Fibroblast of the aortic adventitia (primary cell): ENCODE data around the gene MRPS5. TPM values are rescaled to one million over a fixed set of nuclear protein-coding genes. Genes with fewer than 3 reads are reported as not detected.

Source experiments
- DNase-seq: peaks from one replicate; pipeline ENCODE4 v3.0.0-alpha.2; 2010; ENCODE audit warnings: low read depth
- H3K4me3 ChIP-seq: 2 replicates; pipeline ENCODE4 v1.5.1; 2011; ENCODE audit warnings: low read depth, mild to moderate bottlenecking, control low read depth, low read length, moderate library complexity
- CTCF ChIP-seq: IDR thresholded peaks from 2 replicates; pipeline ENCODE4 v1.5.1; 2011; ENCODE audit warnings: mild to moderate bottlenecking, low read length, control low read depth, inconsistent platforms; ENCODE audit not compliant: insufficient read depth
- total RNA-seq: library from RNA; depleted of rRNA; stranded (reverse); fragments of >200 nt; gene quantifications from 2 replicates; pipeline ENCODE4 v1.2.3, GENCODE V29; 2012; ENCODE audit warnings: low replicate concordance

Gene MRPS5
- total RNA-seq, 1 donor: 30.4 TPM

DNA sequence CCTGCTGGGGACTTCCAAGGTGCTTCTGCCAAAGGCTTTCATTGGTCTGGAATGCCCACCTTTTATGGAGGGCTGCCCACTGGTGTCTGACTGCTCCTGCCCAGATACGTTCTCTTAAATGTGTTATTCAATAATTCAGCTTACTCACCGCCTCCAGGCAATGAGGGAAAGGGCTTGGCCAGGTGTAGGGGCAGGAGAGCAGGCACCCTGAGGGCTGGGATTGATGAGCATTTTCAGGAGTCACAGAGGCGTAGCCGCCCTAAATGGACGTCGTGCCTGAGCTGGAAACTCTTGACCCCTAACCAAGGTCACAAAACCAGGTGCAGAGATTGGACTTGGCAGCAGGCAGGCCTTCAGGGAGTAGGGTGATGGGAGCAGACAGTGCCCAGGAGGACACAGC lies 69.3 kb downstream of the MRPS5 start:
- no peak for DNase-seq
- no peak for TF ChIP-seq CTCF
- no peak overlapping the region for H3K4me3 ChIP-seq

GRCh38 chr2:95051626-95052025 lies 70.0 kb downstream of the MRPS5 start:
- no peak overlapping the region for H3K4me3 ChIP-seq
- TF ChIP-seq CTCF: no peak
- DNase-seq: no peak

GRCh38 chr2:95050385-95051300 lies 71.0 kb downstream of the MRPS5 start:
- no peak for TF ChIP-seq CTCF
- DNase-seq: no peak
- H3K4me3 ChIP-seq: no peak overlapping the region

DNA sequence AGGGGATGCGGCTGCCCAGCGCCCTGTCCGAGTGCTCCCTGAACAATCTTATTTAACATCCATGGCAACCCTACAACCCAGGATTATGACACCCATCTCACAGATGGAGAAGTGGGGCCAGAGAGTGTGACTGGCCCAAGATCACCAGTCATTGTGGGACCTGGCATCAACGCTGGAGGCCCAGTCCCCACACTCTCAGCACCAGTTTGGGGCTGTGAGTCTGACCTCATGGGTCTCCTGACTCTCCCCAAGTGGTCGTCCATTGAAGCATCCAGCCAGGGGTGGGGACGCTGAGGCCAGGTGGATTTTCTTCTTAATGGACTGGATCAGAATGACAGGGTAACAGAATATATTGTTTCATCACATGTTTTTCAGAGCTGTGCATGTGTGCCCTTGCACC lies 71.6 kb downstream of the MRPS5 start:
- TF ChIP-seq CTCF: no peak

DNA sequence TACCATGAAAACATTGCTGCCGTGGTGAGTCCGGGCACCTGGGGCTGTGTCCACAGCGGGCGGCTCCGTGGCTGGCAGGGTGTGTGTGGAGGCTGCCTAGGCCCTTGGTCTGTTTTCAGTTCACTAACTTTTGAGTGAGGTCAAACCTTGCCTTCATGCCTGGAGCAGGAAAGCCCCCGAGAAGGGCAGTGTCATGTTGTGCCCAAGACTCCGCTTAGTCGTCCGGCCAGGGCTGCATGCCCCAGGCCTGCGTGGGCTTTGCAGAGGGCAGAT lies 72.0 kb downstream of the MRPS5 start:
- H3K4me3 ChIP-seq: no peak overlapping the region
- no peak for DNase-seq
- TF ChIP-seq CTCF: no peak

More for the DNA sequence above, 71.6 kb downstream of the MRPS5 start:
- no peak for DNase-seq
- H3K4me3 ChIP-seq: no peak overlapping the region

DNA sequence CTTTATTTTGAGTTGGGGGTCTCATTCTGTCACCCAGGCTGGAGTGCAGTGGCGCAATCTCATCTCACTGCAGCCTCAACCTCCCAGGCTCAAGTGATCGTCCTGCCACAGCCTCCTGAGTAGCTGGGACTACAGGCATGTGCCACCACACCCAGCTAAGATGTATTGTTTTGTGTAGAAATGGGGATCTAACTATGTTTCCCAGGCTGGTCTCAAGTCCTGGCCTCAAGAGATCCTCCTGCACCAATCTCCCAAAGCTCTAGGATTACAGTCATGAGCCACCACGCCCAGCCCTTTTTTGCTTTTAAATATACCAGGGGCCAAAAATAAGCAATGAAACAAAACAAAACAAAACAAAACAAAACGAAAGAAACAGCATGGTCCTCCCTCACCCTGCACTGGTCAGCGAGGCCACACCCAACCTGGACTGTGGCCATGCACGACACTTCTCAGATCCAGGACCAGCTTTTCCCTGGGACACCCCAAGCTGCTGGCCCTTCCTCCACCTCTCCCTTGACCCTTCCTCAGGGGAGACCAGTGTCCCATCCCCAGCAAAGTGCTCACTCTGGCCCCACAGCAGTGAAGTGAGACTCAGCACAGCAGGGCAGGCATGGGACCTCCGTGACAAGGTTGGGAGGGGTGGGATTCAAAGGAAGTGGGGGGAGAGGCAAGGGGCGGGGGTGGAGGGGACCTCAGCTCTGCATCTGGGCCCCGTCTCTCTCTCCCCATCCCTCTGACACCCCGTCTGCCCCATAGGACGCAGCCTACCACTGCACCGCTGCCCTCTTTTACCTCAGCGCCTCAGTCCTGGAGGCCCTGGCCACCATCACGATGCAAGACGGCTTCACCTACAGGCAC lies 72.6 kb downstream of the MRPS5 start:
- DNase-seq: no peak
- no peak overlapping the region for H3K4me3 ChIP-seq
- no peak for TF ChIP-seq CTCF
